ENCODE results near the gene BIK.
"Not testable (repeated sequence)": the region's sequence is repeated elsewhere in the genome, so short reads cannot be mapped to it uniquely, and the experiment has no call there.

BIK gene

DNA sequence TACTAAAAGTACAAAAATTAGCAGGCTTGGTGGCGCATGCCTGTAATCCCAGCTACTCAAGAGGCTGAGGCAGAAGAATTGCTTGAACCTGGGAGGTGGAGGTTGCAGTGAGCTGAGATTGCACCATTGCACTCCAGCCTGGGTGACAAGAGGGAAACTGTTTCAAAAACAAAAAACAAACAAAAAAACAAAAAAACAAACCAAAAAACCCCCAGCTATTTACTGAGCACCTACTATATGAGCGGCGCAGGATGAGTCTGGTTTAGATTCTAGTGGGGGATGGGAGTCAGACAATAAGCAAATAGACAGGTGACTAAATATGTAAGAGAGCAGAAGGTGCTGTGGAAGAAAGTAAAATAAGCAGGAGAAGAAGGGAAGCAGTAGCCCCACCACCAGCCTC, 5.6 kb upstream of the BIK start:
- DNase-seq: not testable (repeated sequence)

DNA sequence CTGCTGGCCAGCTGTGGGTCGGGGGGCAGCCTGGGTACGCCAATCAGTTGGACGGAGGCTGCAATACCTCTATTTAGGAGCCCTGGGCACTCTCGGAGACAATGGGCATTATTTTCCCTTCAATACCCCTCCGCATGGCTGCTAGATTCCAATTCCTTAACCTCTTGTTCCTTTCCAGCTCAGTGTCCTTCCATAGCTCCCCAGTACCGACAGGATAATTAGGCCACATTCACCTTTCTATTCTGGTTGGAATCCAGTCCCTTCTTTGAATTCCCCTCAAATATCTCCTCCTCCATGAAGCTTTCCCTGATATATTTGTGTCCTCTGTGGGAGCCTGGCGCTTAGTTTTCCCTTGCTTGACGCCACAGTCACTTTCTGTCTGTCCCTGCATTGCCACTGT, 4.2 kb upstream of the BIK start:
- no peak for DNase-seq

DNA sequence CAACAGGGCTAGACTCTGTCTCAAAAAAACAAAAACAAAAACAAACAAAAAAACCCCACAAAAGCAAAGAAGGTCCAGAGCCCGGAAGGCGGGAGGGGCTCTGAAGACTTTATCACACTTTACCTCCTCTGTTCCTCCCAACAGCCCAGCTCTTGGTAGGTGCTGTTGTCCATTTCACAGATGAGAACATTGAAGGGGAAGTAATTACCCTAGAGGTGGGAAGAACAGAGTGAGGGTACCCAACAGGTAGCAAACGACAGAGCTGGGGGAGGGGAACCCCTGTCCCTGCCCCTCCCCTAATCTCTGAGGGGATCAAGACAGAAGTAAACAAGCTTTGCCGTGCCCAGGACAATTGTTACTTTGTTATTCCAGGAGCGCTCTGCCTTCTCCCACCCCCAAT, 1.0 kb upstream of the BIK start:
- DNase-seq: no peak

DNA sequence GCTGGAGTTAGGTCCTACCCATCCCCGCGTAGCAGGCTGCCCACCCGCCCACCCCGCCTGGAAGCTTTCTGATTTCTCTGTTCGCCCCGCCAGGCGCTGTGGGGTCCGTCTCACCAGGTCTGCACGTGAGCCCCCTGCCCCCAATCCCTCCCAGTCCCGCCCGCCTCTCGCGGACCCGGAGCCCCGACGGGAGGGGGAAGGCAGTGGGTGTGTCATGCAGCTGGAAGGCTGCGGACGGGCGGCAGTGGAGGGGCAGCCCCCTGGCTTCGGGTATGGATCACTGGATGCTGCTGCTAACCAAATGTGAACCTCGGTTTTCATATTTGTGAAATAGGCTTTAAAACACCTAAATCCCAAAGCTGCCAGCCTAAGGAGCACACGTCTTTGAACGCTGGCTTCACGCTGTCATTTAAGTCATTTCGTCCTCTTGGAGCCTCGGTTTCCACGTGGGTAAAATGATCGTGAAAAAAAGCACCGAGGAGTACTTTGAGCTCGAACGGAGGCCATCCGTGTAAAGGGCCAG, 568 bp upstream of the BIK start:
- no peak for DNase-seq

DNA sequence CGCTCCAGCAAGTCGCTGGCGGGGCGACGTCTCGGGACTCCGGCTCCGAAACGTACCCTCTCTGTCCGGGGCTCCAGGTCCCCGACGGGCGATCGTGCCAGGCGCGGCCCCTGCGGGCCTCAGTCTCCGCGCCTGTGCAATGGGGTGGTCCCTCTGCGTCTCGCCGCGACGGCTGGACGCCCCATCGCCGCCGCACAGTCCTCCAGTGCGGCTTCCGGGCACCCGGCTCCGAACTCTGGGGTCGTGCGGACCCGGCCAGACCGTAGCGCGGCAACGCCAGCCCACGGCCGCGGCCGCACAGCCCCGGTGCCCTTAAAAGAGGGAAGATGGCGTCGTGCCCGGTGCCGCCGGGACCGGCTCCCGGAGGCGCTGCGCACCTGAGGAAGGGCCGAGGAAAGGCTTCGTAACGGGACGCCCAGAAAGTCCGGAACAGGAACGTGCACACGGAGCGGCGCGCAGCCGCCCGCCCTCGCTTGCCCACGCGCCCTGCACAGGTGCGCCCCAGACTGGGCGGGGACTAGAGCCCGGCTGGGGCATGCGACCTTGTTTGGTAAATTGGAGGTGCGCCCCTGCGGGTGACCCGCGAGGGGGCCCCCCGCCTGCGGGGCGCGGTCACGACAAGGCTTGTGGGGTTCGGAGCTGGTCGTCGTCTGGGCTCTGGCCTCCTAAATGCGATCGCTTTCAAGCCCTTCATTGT, 525 bp downstream of the BIK start:
- peak; percentile 51 to 53 for DNase-seq

DNA sequence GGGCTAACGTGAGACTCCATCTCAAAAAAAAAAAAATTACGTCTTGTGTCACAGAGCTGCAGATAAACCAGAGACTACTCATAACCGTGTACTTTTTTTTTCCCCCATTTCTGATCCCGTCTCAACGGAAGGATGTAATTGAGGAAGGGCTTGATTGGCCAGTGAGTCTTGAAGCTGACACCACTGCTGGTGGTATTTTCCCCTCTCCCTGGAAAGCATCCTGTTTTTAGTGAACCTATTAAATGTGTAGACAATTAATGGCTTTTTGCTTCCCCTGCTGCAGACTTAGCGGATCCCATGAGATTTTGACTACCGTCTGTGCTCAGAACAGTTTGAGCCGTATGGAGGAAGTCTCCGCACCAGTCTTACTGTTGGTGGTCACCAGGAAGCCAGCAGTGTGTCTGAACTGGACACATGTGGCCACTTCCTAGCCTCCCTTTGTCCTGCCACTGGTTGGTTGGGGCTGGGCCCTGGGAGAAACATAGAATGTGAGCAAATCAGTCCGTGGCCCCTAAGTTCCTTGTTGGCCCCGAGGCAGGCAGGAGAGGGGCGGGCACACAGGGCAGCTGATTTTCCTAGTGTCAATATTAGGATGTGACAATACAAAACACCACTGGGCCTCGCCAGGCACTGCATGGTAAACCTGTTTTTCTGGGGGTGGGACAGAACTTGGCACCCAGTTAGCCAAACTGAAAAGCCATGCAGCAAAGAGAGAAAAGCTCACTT, 3.1 kb downstream of the BIK start:
- no peak for DNase-seq

DNA sequence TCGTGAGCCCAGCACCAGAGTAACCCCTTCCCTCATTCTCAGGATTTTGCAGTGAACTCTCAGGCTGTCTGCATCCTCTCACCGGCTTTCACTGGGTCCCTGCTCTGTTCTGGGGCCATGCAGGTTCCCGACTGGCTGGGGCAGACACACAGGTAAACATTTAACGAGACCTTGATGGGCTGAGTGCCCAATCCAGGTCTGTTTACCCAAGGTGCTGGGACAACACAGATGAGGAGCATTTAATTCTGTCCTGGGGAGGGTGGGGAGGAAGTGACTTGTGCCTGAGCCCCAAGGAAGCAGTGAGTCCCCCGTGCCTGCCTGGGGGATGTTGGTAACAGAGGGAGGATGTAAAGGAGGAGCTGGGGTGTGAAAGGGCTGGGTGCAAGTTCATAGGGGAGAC, 4.4 kb downstream of the BIK start:
- DNase-seq: no peak

DNA sequence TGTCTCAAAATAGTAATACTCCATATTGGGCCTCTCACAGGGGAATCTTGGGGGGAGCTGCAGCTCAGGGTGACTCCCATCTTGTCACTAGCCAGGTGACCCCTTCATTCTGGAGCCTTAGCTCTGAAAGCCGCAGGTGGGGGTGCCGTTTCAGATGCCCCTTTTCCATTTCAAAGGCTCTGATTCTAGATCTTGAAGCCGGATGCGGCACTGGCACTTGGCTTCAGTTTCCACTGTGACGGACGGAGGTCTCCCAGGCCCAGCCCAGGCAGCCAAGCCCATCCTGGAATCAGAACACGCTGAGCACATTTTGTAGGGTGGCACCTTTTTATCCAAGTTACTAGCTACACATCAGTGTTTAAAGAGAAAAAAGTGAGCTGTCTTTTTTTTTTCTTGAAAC, 6.4 kb downstream of the BIK start:
- no peak for DNase-seq

DNA sequence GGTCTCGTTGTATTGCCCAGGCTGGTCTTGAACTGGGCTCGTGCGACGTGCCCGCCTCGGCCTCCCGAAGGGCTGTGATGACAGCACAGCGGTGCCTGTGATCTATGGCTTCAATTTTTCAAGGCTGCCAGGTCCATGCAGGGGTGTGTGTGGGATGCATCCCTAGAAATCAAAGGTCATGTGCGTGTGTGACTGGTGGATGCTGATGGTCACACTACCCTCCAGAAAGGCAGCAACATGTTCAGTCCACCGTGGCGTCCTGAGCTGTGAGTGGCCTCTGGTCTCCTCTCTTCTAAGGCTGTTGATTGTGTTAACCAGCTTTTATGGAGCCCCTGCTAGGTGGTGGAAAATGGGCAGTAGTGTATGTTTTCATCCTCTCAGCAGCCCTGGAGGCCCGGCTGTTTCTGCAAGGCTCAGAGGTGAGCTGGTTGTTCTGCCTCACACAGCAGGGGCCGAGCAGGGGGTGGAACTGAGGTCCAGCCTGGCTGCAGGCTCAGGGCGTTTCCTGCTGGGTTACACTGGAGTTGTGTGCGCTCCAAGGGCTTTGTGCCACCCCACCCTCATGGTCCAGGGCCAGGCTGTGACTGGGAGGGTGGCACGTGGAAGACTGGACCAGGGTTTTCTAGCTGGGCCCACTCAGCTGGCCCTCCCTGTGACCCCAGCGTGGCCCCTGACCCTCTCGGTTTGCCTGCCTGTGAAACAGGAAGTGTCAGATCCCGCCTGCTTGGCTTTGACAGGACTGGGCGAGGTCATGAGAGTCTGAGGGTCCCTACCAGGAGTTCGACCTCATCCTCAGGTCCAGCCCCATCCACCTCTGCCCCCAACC, 7.7 kb downstream of the BIK start:
- no peak for DNase-seq

DNA sequence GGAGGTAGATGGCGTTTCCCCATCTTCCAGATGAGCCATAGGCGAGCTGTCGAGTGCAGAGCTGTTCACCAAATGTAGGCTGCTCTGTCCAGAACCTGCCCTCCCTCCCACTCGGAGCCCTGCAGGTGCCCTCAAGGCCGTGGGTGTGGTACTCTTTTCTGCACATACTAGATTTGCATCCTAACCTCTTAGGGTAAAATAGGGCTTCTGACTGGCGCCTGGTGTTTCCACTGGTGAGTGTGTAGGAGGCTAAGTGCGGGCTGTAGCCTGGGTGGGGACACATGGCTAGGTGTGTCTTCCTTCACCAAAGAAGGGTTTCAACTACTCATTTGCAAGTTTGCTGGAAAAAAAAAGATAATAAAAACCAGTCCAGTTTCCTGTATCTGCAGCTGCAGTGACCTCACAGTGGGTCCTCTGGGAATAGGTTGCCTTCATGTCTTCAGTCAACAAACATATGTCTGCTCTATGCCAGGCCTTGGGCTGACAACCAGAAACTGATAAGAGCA, 8.5 kb downstream of the BIK start:
- no peak for DNase-seq

DNA sequence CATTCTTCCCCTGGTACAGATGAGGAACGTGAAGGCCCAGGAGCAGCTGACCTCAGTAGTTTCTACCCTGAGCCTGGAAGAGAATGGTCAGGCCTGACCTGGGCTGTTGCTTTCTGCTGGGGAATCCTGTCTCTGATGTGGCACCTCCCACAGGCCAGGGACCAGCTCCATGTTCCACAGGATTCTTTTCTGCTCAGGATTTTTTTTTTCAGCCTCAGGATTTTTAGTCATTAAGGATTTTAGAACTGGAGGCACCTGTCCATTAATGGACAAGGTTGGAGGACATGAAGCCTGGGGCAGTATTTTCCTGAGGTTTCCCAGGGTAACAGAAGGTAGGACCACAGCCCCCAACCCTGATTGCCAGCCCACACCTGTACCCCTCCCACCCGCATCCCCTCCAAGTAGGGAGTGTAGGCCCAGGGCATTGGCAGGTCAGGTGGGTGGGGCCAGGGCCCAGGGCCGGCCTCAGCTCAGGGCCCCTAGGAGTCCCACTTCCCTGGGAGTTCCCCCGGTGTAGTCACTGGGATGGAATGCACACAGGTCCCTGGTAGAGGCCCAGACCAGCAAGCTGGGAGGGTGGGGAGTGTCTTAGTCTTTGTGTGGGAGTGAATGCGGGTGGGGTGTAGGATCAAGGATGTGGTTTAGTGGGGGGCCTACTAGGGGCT, 16.1 kb downstream of the BIK start:
- DNase-seq: no peak

DNA sequence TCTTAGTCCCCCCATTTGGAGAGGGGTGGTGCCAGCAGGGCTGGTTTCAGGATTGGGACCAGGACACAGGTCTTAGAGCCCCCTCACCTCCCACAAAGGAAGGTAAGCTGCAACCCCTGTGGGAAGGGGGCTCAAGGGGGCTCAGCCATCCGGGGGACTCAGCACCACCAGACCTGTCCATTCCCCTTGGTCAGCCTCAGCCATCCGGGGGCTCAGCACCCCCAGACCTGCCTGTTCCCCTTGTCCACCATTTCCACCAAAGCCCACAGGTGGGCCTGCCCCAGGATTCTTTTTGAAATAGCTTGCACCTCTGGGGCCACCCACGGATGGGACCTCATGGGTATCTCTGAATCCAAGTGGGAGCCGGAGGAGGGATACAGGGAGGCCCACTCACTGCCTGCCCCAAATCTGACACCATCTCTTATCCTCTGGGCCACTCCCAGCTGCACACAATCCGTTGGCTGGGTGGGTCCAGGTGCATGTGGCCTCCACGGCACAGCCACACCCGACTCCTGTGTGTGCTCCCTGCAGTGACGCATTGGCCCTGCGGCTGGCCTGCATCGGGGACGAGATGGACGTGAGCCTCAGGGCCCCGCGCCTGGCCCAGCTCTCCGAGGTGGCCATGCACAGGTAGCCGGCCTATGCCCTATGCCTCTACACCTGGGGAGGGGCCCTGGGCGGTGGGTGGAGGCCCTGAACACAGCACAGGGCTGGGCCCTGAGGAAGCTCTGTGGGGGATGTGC, 16.8 kb downstream of the BIK start:
- no peak for DNase-seq

DNA sequence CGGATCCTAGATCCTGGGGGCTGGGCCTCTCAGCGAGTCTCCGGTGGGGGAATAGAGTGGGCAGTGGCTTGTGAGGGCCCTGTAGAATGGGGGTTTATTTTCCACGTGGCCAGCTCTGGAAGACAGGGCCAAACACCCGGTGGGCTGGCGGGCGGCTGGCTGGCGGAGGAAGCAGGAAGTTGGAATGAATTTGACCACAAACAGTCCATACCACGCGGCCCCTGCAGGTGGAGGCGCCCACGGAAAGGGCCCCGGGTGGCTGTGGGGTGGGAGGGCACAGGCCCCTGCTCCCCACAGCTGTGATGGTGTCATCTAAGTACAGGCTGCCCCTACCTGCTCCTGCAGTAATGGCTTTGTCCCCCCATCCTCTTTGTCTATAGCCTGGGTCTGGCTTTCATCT, 17.6 kb downstream of the BIK start:
- DNase-seq: no peak

DNA sequence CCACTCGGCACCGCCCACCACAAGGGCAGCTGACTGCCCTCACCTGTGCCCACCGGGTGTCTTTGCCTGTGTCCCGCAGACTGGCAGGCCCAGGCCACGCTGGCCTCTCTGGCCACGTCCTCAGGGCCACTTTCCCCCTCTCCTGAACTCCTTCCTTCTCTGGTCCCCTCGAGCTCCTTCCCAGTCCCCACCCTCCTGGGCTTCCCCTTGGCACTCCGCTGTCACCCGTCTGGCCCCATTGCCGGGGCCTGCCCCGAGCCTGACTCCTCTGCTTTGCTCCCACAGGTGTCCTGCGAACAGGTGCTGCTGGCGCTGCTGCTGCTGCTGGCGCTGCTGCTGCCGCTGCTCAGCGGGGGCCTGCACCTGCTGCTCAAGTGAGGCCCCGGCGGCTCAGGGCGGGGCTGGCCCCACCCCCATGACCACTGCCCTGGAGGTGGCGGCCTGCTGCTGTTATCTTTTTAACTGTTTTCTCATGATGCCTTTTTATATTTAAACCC, 18.4 kb downstream of the BIK start:
- DNase-seq: no peak

DNA sequence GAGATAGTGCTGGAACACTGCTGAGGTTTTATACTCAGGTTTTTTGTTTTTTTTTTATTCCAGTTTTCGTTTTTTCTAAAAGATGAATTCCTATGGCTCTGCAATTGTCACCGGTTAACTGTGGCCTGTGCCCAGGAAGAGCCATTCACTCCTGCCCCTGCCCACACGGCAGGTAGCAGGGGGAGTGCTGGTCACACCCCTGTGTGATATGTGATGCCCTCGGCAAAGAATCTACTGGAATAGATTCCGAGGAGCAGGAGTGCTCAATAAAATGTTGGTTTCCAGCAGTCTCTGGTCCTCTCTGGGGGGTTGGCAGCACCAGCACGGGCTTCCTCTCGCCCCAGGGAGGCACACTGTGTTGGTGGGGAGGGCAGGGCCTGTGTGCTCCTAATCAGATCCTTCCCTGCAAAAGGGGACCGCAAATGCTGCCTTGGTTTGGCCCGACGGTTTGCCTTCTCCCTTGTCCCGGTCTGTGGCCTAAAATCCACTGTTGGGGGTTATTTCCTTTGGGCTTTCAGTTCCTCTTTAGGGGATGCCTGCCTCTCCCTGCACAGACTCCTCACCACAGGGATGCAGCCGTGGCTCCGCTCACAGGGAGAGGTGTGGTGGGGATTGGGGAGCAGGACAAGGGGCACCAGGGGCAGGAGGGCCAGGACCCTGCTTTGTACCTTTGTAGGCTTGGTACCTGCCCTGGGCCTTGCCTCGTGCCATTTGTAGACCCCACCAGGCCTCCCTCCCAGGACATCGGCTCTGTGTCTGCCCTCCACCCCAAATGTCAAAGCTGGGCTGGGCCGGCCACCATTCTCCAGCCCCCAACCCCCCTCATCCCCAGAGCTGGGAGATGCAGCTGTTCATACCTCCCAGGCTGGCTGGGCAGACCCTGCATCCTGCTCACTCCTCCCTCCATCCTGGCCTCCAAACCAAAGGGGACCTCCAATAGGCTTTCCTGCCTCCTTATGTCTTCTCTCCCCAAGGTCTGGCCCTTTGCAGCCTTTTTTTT, 19.2 kb downstream of the BIK start:
- no peak for DNase-seq

DNA sequence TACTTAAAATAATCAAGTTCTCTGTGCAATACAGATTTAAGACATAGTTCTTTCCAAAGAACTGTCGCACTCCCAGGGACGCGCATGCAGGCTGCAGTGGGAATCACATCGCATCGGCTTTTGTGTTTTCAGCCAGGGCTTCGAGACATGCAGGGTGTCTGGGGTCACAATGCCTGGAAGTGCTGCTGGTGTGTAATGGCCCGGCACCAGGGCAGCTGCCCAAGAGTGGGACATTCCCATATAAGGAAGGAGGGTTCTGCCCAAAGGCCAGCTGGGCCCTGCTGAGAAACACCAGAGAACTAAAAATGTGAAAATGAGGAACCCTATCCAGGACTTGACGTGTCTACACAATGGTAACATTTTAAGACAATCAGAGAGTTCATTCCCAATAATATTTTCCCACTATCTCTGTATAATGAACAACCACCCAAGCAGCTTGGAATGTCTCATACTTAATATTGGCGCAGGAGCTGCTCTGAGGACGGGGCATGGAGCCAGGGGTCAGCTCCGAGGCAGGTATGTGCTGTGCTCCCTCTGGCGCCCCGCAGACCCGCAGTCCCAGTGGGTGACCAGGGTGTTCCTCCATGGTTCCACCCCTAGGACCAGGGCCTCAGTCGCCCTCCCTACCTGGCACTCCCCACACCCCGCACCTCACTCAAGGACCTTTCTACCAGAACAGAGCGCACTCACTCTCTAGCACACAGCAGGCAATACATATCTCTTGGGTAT, 21.4 kb downstream of the BIK start:
- DNase-seq: no peak

DNA sequence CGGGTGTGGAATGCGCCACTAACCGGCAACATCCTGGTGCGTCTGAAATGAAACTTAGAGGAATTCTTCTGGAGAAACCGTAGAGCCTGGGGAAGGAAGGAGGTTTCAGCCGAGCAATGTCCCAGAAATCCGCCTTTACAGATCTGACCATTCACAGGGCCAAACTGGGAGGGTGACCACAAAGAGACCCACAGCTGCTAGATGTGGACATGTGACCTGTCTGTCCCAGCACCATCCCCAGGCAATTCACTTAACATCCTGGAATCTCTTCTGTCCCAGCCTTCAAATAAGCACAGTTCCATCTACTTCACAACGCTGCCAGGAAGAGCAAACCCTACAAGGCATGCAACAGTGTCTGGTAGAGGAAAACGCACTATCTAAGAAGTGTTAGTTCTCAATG, 22.9 kb downstream of the BIK start:
- DNase-seq: no peak

DNA sequence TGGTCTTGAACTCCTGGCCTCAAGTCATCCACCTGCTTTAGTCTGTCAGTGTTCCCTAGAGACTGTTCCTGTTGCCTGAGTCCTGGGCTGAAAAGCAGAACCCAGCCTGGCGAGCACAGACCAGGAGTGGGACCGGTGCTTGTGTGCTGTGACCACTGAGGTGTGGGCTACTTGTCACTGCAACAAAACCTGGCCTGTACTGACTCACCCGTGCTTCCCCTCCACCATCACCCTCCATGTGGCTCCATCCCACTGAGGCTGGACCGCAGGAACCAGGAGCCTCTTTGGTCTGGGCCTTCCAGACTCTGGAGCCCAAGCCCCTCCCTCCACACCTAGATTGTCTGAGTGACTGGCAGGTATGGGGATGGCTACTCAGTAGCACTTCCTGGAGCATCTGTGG, 24.0 kb downstream of the BIK start:
- DNase-seq: no peak

DNA sequence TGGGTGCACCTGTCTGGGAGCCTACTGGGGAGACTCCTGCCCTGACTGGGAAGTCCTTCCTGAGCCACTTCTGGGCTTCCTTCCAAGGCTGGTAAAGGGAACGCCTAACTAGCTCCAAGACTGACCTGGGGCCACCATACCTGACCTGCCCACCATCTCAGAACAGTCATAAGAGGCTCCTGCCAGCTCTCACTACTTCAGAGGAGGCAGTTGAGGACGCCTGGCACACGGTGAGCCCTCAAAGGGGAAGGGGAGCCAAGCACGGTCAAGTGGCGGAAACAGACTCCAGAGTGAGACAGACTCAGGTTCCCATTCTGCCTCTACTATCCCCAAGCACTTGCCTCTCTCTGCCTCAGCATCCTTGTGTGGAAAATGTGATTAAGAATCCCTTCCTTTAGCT, 25.0 kb downstream of the BIK start:
- DNase-seq: no peak

DNA sequence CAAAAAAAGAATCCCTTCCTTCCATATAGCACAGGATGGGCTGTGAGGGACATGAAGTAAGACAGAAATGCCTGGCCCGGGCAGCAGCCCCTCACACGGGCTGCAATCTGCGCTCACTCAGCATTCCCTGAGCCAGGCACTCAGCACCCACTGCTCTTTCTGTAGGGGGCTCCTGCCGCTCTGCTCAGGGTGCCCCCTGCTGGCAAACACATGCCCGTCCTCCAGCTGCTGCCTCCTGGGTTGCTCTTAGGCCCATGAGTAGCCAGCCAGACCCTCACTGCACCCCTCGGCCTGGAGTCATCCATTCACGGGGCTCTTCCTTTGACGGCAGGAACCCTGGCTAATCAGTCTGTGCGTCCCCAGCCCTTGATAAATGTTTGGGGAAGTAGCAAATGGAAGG, 25.7 kb downstream of the BIK start:
- DNase-seq: peak; percentile 24 to 32

All from activated CD4-positive, alpha-beta T cell treated with anti-CD3 and anti-CD28 coated beads for 4 hours (primary cell).